H1 (cell line): ENCODE measurements around the gene VSIG2. TPM values are rescaled to one million over a fixed set of nuclear protein-coding genes. Genes with fewer than 3 reads are reported as not detected.

Experiments used
- CTCF ChIA-PET: fragments of 300-600 bp; sonication (Branson Sonifier 250); formaldehyde crosslinking; loops from one replicate; lab custom pipeline; 2021; ENCODE audit not compliant: partially characterized antibody; lab: Charles Lee
- POLR2A ChIA-PET: fragments of 300-600 bp; sonication (Branson Sonifier 250); formaldehyde crosslinking; loops from one replicate; lab custom pipeline; 2021; ENCODE audit warnings: inconsistent platforms; ENCODE audit not compliant: partially characterized antibody; lab: Charles Lee
- DNase-seq, 2 experiments: peaks; one replicate each; pipeline versions ENCODE4 v3.0.0 to v3.0.0-alpha.2; 2010 to 2022; ENCODE audit warnings: low spot score in 2 of 2, low read depth in 1 of 2, mixed read lengths in 1 of 2
- FAIRE-seq: peaks from 2 replicates; lab custom pipeline; 2011; peaks lifted over from hg19 to GRCh38; lab: Jason Lieb, UNC
- H2AFZ ChIP-seq: 2 replicates; pipeline ENCODE4 v1.8.1; 2012; ENCODE audit warnings: low read length, inconsistent platforms
- H2AK5ac ChIP-seq: 2 replicates; pipeline ENCODE4 v1.6.1; 2013; ENCODE audit warnings: low read depth, low read length
- H2BK120ac ChIP-seq: replicated peaks from 2 replicates; pipeline ENCODE3; 2013; ENCODE audit warnings: low read depth, low read length, inconsistent platforms
- H2BK12ac ChIP-seq: 2 replicates; pipeline ENCODE4 v1.6.1; 2013; ENCODE audit warnings: low read depth, low read length
- H2BK15ac ChIP-seq: 2 replicates; pipeline ENCODE4 v1.6.1; 2013; ENCODE audit warnings: low read length
- H2BK20ac ChIP-seq: 2 replicates; pipeline ENCODE4 v1.6.1; 2013; ENCODE audit warnings: low read length
- H2BK5ac ChIP-seq: 2 replicates; pipeline ENCODE4 v1.6.1; 2013; ENCODE audit warnings: low read depth, low read length
- H3K14ac ChIP-seq: 2 replicates; pipeline ENCODE4 v1.6.1; 2013; ENCODE audit warnings: inconsistent platforms; ENCODE audit not compliant: insufficient read length
- H3K18ac ChIP-seq: 2 replicates; pipeline ENCODE4 v1.6.1; 2013; ENCODE audit warnings: low read length; ENCODE audit errors: extremely low read depth
- H3K23ac ChIP-seq: 2 replicates; pipeline ENCODE4 v1.6.1; 2013; ENCODE audit warnings: inconsistent platforms; ENCODE audit not compliant: insufficient read length
- H3K23me2 ChIP-seq: 2 replicates; pipeline ENCODE4 v1.6.1; 2013; ENCODE audit warnings: low read depth, low read length
- H3K27ac ChIP-seq: 2 replicates; pipeline ENCODE4 v1.6.1; 2011; ENCODE audit warnings: low read depth, low read length, inconsistent platforms
- H3K27me3 ChIP-seq, 4 experiments: replicated peaks in 1 of 4; 1 replicate in 1 of 4; 2 replicates in 3 of 4; pipeline versions ENCODE4 v1.6.1 to v1.8.1; 2011 to 2013; ENCODE audit warnings: low read length in 3 of 4, mild to moderate bottlenecking in 3 of 4, inconsistent platforms in 2 of 4, mixed read lengths in 2 of 4, moderate library complexity in 1 of 4; ENCODE audit not compliant: control insufficient read depth in 3 of 4, insufficient read depth in 3 of 4; ENCODE audit errors: extremely low read depth in 1 of 4
- H3K36me3 ChIP-seq, 4 experiments: 2 replicates each; pipeline versions ENCODE4 v1.6.1 to v1.8.1; 2011 to 2013; ENCODE audit warnings: mild to moderate bottlenecking in 4 of 4, low read length in 3 of 4, moderate library complexity in 2 of 4, control low read depth in 1 of 4, inconsistent platforms in 1 of 4; ENCODE audit not compliant: insufficient read depth in 4 of 4, control insufficient read depth in 2 of 4
- H3K4ac ChIP-seq: replicated peaks from 2 replicates; pipeline ENCODE3; 2013; ENCODE audit warnings: low read length, low read depth, mixed read lengths, inconsistent platforms; ENCODE audit not compliant: insufficient read length
- H3K4me1 ChIP-seq, 4 experiments: replicated peaks in 1 of 4; 1 replicate in 1 of 4; 2 replicates in 3 of 4; pipeline versions ENCODE4 v1.6.1 to v1.8.1; 2011 to 2013; ENCODE audit warnings: low read length in 3 of 4, inconsistent platforms in 2 of 4, mixed read lengths in 1 of 4; ENCODE audit not compliant: insufficient read depth in 4 of 4, control insufficient read depth in 3 of 4
- H3K4me2 ChIP-seq, 2 experiments: 2 replicates each; pipeline versions ENCODE4 v1.6.1 to v1.8.1; 2011 to 2013; ENCODE audit warnings: low read depth in 2 of 2, low read length in 2 of 2, control low read depth in 1 of 2, inconsistent platforms in 1 of 2, mild to moderate bottlenecking in 1 of 2; ENCODE audit not compliant: insufficient read depth in 1 of 2
- H3K4me3 ChIP-seq, 4 experiments: fragments of 200-600, 300-600 bp in 1 of 4; sonication (generic), shearing (Covaris generic), sonication (Bioruptor Twin) in 1 of 4; 2 replicates each; pipeline versions ENCODE4 v1.5.1 to v1.8.1; 2011 to 2016; ENCODE audit warnings: low read length in 4 of 4, low read depth in 3 of 4, control low read depth in 2 of 4, inconsistent platforms in 2 of 4, mild to moderate bottlenecking in 2 of 4, mixed read lengths in 1 of 4, moderate library complexity in 1 of 4; ENCODE audit not compliant: insufficient read depth in 2 of 4; ENCODE audit errors: extremely low read depth in 1 of 4
- H3K56ac ChIP-seq: replicated peaks from 2 replicates; pipeline ENCODE3; 2013; ENCODE audit warnings: low read depth, mild to moderate bottlenecking, mixed read lengths, low read length, inconsistent platforms; ENCODE audit not compliant: insufficient read length
- H3K79me1 ChIP-seq: 2 replicates; pipeline ENCODE4 v1.6.1; 2013; ENCODE audit warnings: low read depth, low read length, control low read depth
- H3K79me2 ChIP-seq, 2 experiments: 2 replicates each; pipeline versions ENCODE4 v1.6.1 to v1.8.1; 2012 to 2013; ENCODE audit warnings: low read length in 2 of 2, mild to moderate bottlenecking in 2 of 2, inconsistent platforms in 1 of 2; ENCODE audit not compliant: insufficient read depth in 2 of 2, control insufficient read depth in 1 of 2
- H3K9ac ChIP-seq, 4 experiments: replicated peaks in 1 of 4; 1 replicate in 1 of 4; 2 replicates in 3 of 4; pipeline versions ENCODE4 v1.6.1 to v1.8.1; 2011 to 2013; ENCODE audit warnings: low read depth in 3 of 4, low read length in 3 of 4, control low read depth in 2 of 4, mild to moderate bottlenecking in 2 of 4, moderate library complexity in 2 of 4, inconsistent platforms in 1 of 4; ENCODE audit errors: extremely low read depth in 1 of 4
- H3K9me3 ChIP-seq, 2 experiments: 2 replicates each; pipeline versions ENCODE4 v1.6.1 to v1.8.1; 2012 to 2013; ENCODE audit warnings: mild to moderate bottlenecking in 2 of 2, moderate library complexity in 2 of 2, control low read depth in 1 of 2, inconsistent platforms in 1 of 2, low read depth in 1 of 2, low read length in 1 of 2, mixed read lengths in 1 of 2; ENCODE audit not compliant: insufficient read depth in 2 of 2
- H4K20me1 ChIP-seq, 2 experiments: replicated peaks in 1 of 2; 2 replicates each; pipeline versions ENCODE3 to v1.8.1; 2011 to 2013; ENCODE audit warnings: inconsistent platforms in 2 of 2, low read length in 2 of 2, mild to moderate bottlenecking in 1 of 2; ENCODE audit not compliant: insufficient read depth in 2 of 2, control insufficient read depth in 1 of 2
- H4K5ac ChIP-seq: 2 replicates; pipeline ENCODE4 v1.6.1; 2013; ENCODE audit warnings: low read length, low read depth, mixed read lengths, inconsistent platforms; ENCODE audit not compliant: insufficient read length
- H4K8ac ChIP-seq: 2 replicates; pipeline ENCODE4 v1.8.0; 2013; ENCODE audit warnings: mild to moderate bottlenecking, moderate library complexity, low read length, inconsistent platforms; ENCODE audit not compliant: insufficient read depth; ENCODE audit errors: extremely low read depth
- H4K91ac ChIP-seq: replicated peaks from 2 replicates; pipeline ENCODE3; 2013; ENCODE audit warnings: low read length, mixed read lengths, inconsistent platforms; ENCODE audit not compliant: insufficient read length
- CBX5 ChIP-seq: fragments of 300-800, 300-1000 bp; sonication (generic); IDR thresholded peaks from 2 replicates; pipeline ENCODE4 v1.7.1; 2016; ENCODE audit warnings: antibody characterized with exemption, low read length, low read depth
- CHD2 ChIP-seq: IDR thresholded peaks from 2 replicates; pipeline ENCODE4 v1.6.1; 2012; ENCODE audit warnings: low read length, improper control_type of control experiment
- HDAC2 ChIP-seq, 2 experiments: fragments of 300-600 bp in 1 of 2; sonication (generic) in 1 of 2; IDR thresholded peaks; 2 replicates each; pipeline ENCODE4 v1.6.1; 2011 to 2012; ENCODE audit warnings: low read depth in 2 of 2, low read length in 2 of 2, mild to moderate bottlenecking in 2 of 2, moderate library complexity in 2 of 2, borderline replicate concordance in 1 of 2, inconsistent platforms in 1 of 2
- HDAC6 ChIP-seq: IDR thresholded peaks from one replicate; pipeline ENCODE4 v1.7.1; 2012; ENCODE audit warnings: low read depth, mild to moderate bottlenecking, inconsistent platforms, low read length, moderate library complexity
- JUN ChIP-seq: IDR thresholded peaks from 2 replicates; pipeline ENCODE4 v1.6.1; 2011; ENCODE audit warnings: low read depth, mild to moderate bottlenecking, improper control_type of control experiment, low read length
- RXRA ChIP-seq: IDR thresholded peaks from 2 replicates; pipeline ENCODE4 v1.6.1; 2011; ENCODE audit warnings: low read depth, mild to moderate bottlenecking, low read length, moderate library complexity; ENCODE audit not compliant: insufficient read depth
- SAP30 ChIP-seq: fragments of 300-600 bp; sonication (generic); IDR thresholded peaks from 2 replicates; pipeline ENCODE4 v1.7.1; 2012; ENCODE audit warnings: low read length, moderate library complexity, mild to moderate bottlenecking, inconsistent platforms; ENCODE audit not compliant: insufficient read depth, insufficient replicate concordance
- SIX5 ChIP-seq: IDR thresholded peaks from 2 replicates; pipeline ENCODE4 v1.6.1; 2011; ENCODE audit warnings: mild to moderate bottlenecking, low read depth, low read length
- SP1 ChIP-seq: IDR thresholded peaks from 2 replicates; pipeline ENCODE4 v1.6.1; 2011; ENCODE audit warnings: low read depth, low read length
- SP4 ChIP-seq: IDR thresholded peaks from 2 replicates; pipeline ENCODE4 v1.6.1; 2012; ENCODE audit warnings: low read length, inconsistent platforms
- SUZ12 ChIP-seq: fragments of 200-600 bp; sonication (generic); IDR thresholded peaks from 2 replicates; pipeline ENCODE4 v1.6.1; 2012; ENCODE audit warnings: mild to moderate bottlenecking, inconsistent platforms, low read length, moderate library complexity, mixed read lengths
- TBP ChIP-seq: IDR thresholded peaks from 2 replicates; pipeline ENCODE4 v1.6.1; 2011; ENCODE audit warnings: low read depth, low read length, improper control_type of control experiment
- TCF12 ChIP-seq: IDR thresholded peaks from 2 replicates; pipeline ENCODE4 v1.6.1; 2011; ENCODE audit warnings: low read depth, mild to moderate bottlenecking, low read length
- TEAD4 ChIP-seq: IDR thresholded peaks from 2 replicates; pipeline ENCODE4 v1.6.1; 2012; ENCODE audit warnings: low read depth, low read length, inconsistent platforms, mixed read lengths
- WGBS, 2 experiments: shearing (Covaris generic) in 1 of 2; methylation state at CpG; one replicate each; pipeline versions ENCODE4 v1.1.6 to v1.1.7; 2013 to 2015; ENCODE audit warnings: low lambda C conversion rate in 2 of 2, mixed read lengths in 2 of 2, inconsistent platforms in 1 of 2, low coverage in 1 of 2, missing lambda C conversion rate in 1 of 2; ENCODE audit not compliant: insufficient replicate concordance in 2 of 2, insufficient coverage in 1 of 2, insufficient read length in 1 of 2; ENCODE audit errors: extremely low coverage in 1 of 2, missing lambda C conversion rate in 1 of 2; 5-methylcytosine and 5-hydroxymethylcytosine counted together
- polyA plus RNA-seq, 7 experiments: library from polyadenylated mRNA; depleted of rRNA in 3 of 7; stranded (reverse) in 5 of 7; unstranded in 2 of 7; fragments of >200 nt in 5 of 7; fragments of 200-250 nt in 2 of 7; gene quantifications; 1 replicate in 5 of 7; 2 replicates in 1 of 7; 4 replicates in 1 of 7; pipeline versions ENCODE4 v1.2.1 to v1.2.3, GENCODE V29; 2011 to 2013; ENCODE audit warnings: missing spikeins in 2 of 7, mixed read lengths in 2 of 7
- total RNA-seq: library from RNA; stranded (reverse); fragmentation: NEBNext Ultra II Directional; extraction: Animal tissue kit (Norgen Biotek cat#: 25700); gene quantifications from 2 replicates; pipeline ENCODE4 v1.2.1, GENCODE V29; 2021

VSIG2 gene
- total and polyA plus RNA-seq, 2 of the 8 experiments (the other 6 are each of a cell fraction or from before 2014, with no cell fraction given), result 0.18 TPM; not detected in 1

GRCh38 chr11:124754309-124754708 is 2.3 kb upstream of the VSIG2 start:
- H3K4me1 ChIP-seq, result peaks cover 6 to 40% (median 16%) of the 10 kb centered on the region in 4 experiments
- POLR2A ChIA-PET, result interaction anchor here (1.6 to 3.1 kb wide), 2 partner anchors 9 to 11 kb away, joined by 4 to 13 read pairs; no protein-coding TSS in a partner anchor
- no peaks in the 10 kb centered on the region for H3K79me2 ChIP-seq
- H3K23me2 ChIP-seq, result peaks cover 5% of the 10 kb centered on the region; the same call in 1 of the 2 replicates
- CTCF ChIA-PET, result interaction anchor here (0.9 to 28.0 kb wide), 7 partner anchors 15 to 112 kb away, joined by 3 to 382 read pairs (median 7); partner anchors contain the start of genes NRGN and ROBO3
- no peak overlapping the region for H2BK5ac ChIP-seq
- H3K9ac ChIP-seq, result no peak overlapping the region
- H3K79me1 ChIP-seq, result no peaks in the 10 kb centered on the region
- H3K9me3 ChIP-seq, result no peaks in the 10 kb centered on the region
- H3K27ac ChIP-seq, result no peak overlapping the region
- no peak overlapping the region for H3K23ac ChIP-seq
- WGBS, 2 experiments, result 71% methylated on average over 3 of the region's 4 CpGs; no CpG with 5 or more reads in 1 of the 2 experiments
- no peak overlapping the region for H2AFZ ChIP-seq
- H4K20me1 ChIP-seq, result peaks cover 10 to 17% of the 10 kb centered on the region in 2 experiments
- no peak overlapping the region for H3K56ac ChIP-seq
- no peak overlapping the region for H3K4ac ChIP-seq
- 0 out of 2 replicates have a peak overlapping the region, but pooled peaks have one; percentile 9 for H2BK12ac ChIP-seq
- no peak overlapping the region for H3K14ac ChIP-seq
- TF ChIP-seq SAP30, result no peak
- TF ChIP-seq JUN, result no peak
- TF ChIP-seq TBP, result no peak
- no peak; the same call in 1 of the 2 replicates for TF ChIP-seq SUZ12
- TF ChIP-seq SIX5, result no peak
- no peak for TF ChIP-seq HDAC2 (IDR thresholded peaks at IDR 0.05; ENCODE audit: borderline replicate concordance in 1 of 2, low read depth in 2 of 2, low read length in 2 of 2)
- no peak for TF ChIP-seq SP1
- TF ChIP-seq SP4, result no peak
- no peak for TF ChIP-seq CHD2
- TF ChIP-seq CBX5, result no peak
- no peak for TF ChIP-seq RXRA
- no peak for TF ChIP-seq TCF12
- no peak for TF ChIP-seq HDAC6
- TF ChIP-seq TEAD4, result no peak
- no peak overlapping the region; the same call in 1 of the 2 replicates for H2AK5ac ChIP-seq
- H4K8ac ChIP-seq, result no peak overlapping the region
- no peak overlapping the region for H3K4me2 ChIP-seq
- H4K5ac ChIP-seq, result no peak overlapping the region
- no peak overlapping the region for H2BK120ac ChIP-seq
- H3K4me3 ChIP-seq, result no peak overlapping the region
- H3K36me3 ChIP-seq, result peaks cover 0 to 1% (median 0%) of the 10 kb centered on the region in 4 experiments; a peak in 1 of 8 replicates
- DNase-seq, result no peak
- H2BK20ac ChIP-seq, result no peak overlapping the region
- FAIRE-seq, result no peak
- peak overlapping the region; percentile 61; the same call in 1 of the 2 replicates for H2BK15ac ChIP-seq
- H3K27me3 ChIP-seq, result peaks cover 89 to 100% (median 96%) of the 10 kb centered on the region in 4 experiments
- no peak overlapping the region for H4K91ac ChIP-seq
- no peak overlapping the region for H3K18ac ChIP-seq
